CD14-positive monocyte (primary cell): ENCODE results near the gene ARL3. TPM values are rescaled to one million over a fixed set of nuclear protein-coding genes. Genes with fewer than 3 reads are reported as not detected.

Source experiments
- DNase-seq, 3 donors: peaks; one replicate each; pipeline ENCODE4 v3.0.0-alpha.2; 2011 to 2022
- H2AFZ ChIP-seq: 2 replicates; pipeline ENCODE4 v1.6.0; 2012; ENCODE audit warnings: mild to moderate bottlenecking, low read depth, low read length, inconsistent platforms; ENCODE audit not compliant: insufficient read depth, poor library complexity, severe bottlenecking
- H3K27ac ChIP-seq, 2 donors: 1 replicate in 1 of 2; 2 replicates in 1 of 2; pipeline ENCODE4 v1.5.1; 2012 to 2013; ENCODE audit warnings: low read length in 2 of 2, control low read depth in 1 of 2, inconsistent platforms in 1 of 2, low read depth in 1 of 2, mild to moderate bottlenecking in 1 of 2
- H3K27me3 ChIP-seq, 2 donors: one replicate each; pipeline versions ENCODE4 v1.6.0 to v1.6.1; 2011 to 2013; ENCODE audit warnings: low read length in 2 of 2; ENCODE audit not compliant: control insufficient read depth in 2 of 2, insufficient read depth in 2 of 2
- H3K36me3 ChIP-seq, 2 donors: replicated peaks in 1 of 2; 1 replicate in 1 of 2; 2 replicates in 1 of 2; pipeline versions ENCODE4 v1.5.1 to v1.6.1; 2012 to 2013; ENCODE audit warnings: low read length in 2 of 2, control low read depth in 1 of 2, inconsistent platforms in 1 of 2, mild to moderate bottlenecking in 1 of 2; ENCODE audit not compliant: insufficient read depth in 2 of 2, control insufficient read depth in 1 of 2
- H3K4me1 ChIP-seq, 2 donors: 1 replicate in 1 of 2; 2 replicates in 1 of 2; pipeline versions ENCODE4 v1.5.1 to v1.6.1; 2012 to 2013; ENCODE audit warnings: low read length in 2 of 2, control low read depth in 1 of 2, inconsistent platforms in 1 of 2, mild to moderate bottlenecking in 1 of 2, moderate library complexity in 1 of 2; ENCODE audit not compliant: insufficient read depth in 2 of 2, control insufficient read depth in 1 of 2
- H3K4me2 ChIP-seq: replicated peaks from 2 replicates; pipeline ENCODE3; 2012; ENCODE audit warnings: low read length, moderate library complexity, mild to moderate bottlenecking; ENCODE audit not compliant: poor library complexity, severe bottlenecking; ENCODE audit errors: extremely low read depth
- H3K4me3 ChIP-seq, 3 experiments: fragments of 200-600 bp in 1 of 3; sonication (generic) in 1 of 3; replicated peaks in 1 of 3; 1 replicate in 2 of 3; 2 replicates in 1 of 3; pipeline ENCODE4 v1.5.1; 2011 to 2013; ENCODE audit warnings: low read length in 3 of 3, mild to moderate bottlenecking in 3 of 3, control low read depth in 2 of 3, low read depth in 2 of 3, inconsistent platforms in 1 of 3, moderate library complexity in 1 of 3
- H3K79me2 ChIP-seq: 2 replicates; pipeline ENCODE4 v1.6.0; 2012; ENCODE audit warnings: mild to moderate bottlenecking, control low read depth, inconsistent platforms, low read length, moderate library complexity; ENCODE audit not compliant: insufficient read depth
- H3K9ac ChIP-seq: 2 replicates; pipeline ENCODE4 v1.6.0; 2017; ENCODE audit warnings: low read length, mild to moderate bottlenecking; ENCODE audit not compliant: insufficient read depth, poor library complexity, severe bottlenecking
- H3K9me3 ChIP-seq, 2 donors: replicated peaks in 1 of 2; 1 replicate in 1 of 2; 2 replicates in 1 of 2; pipeline versions ENCODE4 v1.5.1 to v1.6.1; 2012 to 2013; ENCODE audit warnings: low read length in 2 of 2, control low read depth in 1 of 2; ENCODE audit not compliant: control insufficient read depth in 1 of 2, insufficient read depth in 1 of 2
- H4K20me1 ChIP-seq: 2 replicates; pipeline ENCODE4 v1.6.0; 2012; ENCODE audit warnings: mild to moderate bottlenecking, low read length, control low read depth, moderate library complexity; ENCODE audit not compliant: insufficient read depth
- H3K27ac Mint-ChIP-seq, 7 donors: one replicate each; pipeline ENCODE4 v1.8.0; 2020; ENCODE audit warnings: mild to moderate bottlenecking in 7 of 7, mixed read lengths in 7 of 7, moderate library complexity in 6 of 7, inconsistent platforms in 2 of 7
- H3K27me3 Mint-ChIP-seq, 3 donors: one replicate each; pipeline ENCODE4 v1.8.0; 2021 to 2022; ENCODE audit warnings: low read depth in 3 of 3, mild to moderate bottlenecking in 3 of 3, mixed read lengths in 3 of 3, moderate library complexity in 3 of 3, inconsistent platforms in 1 of 3
- H3K36me3 Mint-ChIP-seq, 2 donors: one replicate each; pipeline ENCODE4 v1.8.0; 2020; ENCODE audit warnings: mixed read lengths in 2 of 2, inconsistent platforms in 1 of 2, mild to moderate bottlenecking in 1 of 2
- H3K4me1 Mint-ChIP-seq: one replicate; pipeline ENCODE4 v1.8.0; 2020; ENCODE audit warnings: mild to moderate bottlenecking, mixed read lengths
- H3K4me3 Mint-ChIP-seq, 2 donors: one replicate each; pipeline ENCODE4 v1.8.0; 2020; ENCODE audit warnings: mild to moderate bottlenecking in 2 of 2, mixed read lengths in 2 of 2, moderate library complexity in 1 of 2
- H3K9me3 Mint-ChIP-seq, 7 donors: one replicate each; pipeline ENCODE4 v1.8.0; 2020 to 2022; ENCODE audit warnings: mixed read lengths in 7 of 7, mild to moderate bottlenecking in 6 of 7, moderate library complexity in 6 of 7, inconsistent platforms in 2 of 7
- CTCF ChIP-seq: fragments of 200-600 bp; IDR thresholded peaks from one replicate; pipeline ENCODE4 v1.8.0; 2022; ENCODE audit warnings: antibody characterized with exemption, mild to moderate bottlenecking
- WGBS: methylation state at CpG from one replicate; pipeline ENCODE4 v1.1.5; 2013; ENCODE audit warnings: missing lambda C conversion rate; ENCODE audit not compliant: insufficient coverage; 5-methylcytosine and 5-hydroxymethylcytosine counted together
- intact Hi-C, 2 donors: fragments of 100-400 bp; cut with micrococcal nuclease; formaldehyde crosslinking; loops; one replicate each; pipeline versions ENCODE4 v1.15.0 to v1.15.1; 2023
- polyA plus RNA-seq, 3 donors: library from polyadenylated mRNA; depleted of rRNA in 1 of 3; unstranded in 2 of 3; stranded (reverse) in 1 of 3; fragments of 300-500 nt in 2 of 3; fragments of >200 nt in 1 of 3; fragmentation: Illumina TruSeq in 2 of 3; gene quantifications; 1 replicate in 2 of 3; 2 replicates in 1 of 3; pipeline ENCODE4 v1.2.3, GENCODE V29; 2012 to 2021

The ARL3 gene
- polyA plus RNA-seq, 3 donors: 2.8 to 6.3 (median 6.0) TPM

GRCh38 chr10:102674566-102674965 is 39.6 kb downstream of the ARL3 start:
- intact Hi-C loops: loop anchor here (2.0 kb wide), 1 partner anchor 28 kb away; no protein-coding TSS in a partner anchor
- peaks cover 83% of the 10 kb centered on the region for H3K4me1 Mint-ChIP-seq
- H3K4me2 ChIP-seq: peak overlapping the region; percentile 80
- DNase-seq: no peak
- H4K20me1 ChIP-seq: no peaks in the 10 kb centered on the region
- H3K4me3 ChIP-seq: peak overlapping the region; percentile 20 to 74 (median 45)
- no CpG with 5 or more reads among the region's 2 CpGs for WGBS
- H3K27me3 Mint-ChIP-seq: no peaks in the 10 kb centered on the region
- H3K36me3 ChIP-seq: no peaks in the 10 kb centered on the region
- peak overlapping the region; percentile 91 to 93 for H3K27ac ChIP-seq
- H3K9me3 Mint-ChIP-seq: no peaks in the 10 kb centered on the region
- H3K36me3 Mint-ChIP-seq: peaks cover 0 to 8% of the 10 kb centered on the region in 2 donors
- H3K9me3 ChIP-seq: no peaks in the 10 kb centered on the region
- H3K9ac ChIP-seq: peak overlapping the region; percentile 65
- TF ChIP-seq CTCF: no peak
- peaks cover 76 to 82% of the 10 kb centered on the region in 2 donors for H3K4me1 ChIP-seq
- no peak overlapping the region for H2AFZ ChIP-seq
- no peaks in the 10 kb centered on the region for H3K27me3 ChIP-seq
- peaks cover 7% of the 10 kb centered on the region for H3K79me2 ChIP-seq
- H3K27ac Mint-ChIP-seq: peak overlapping the region; percentile 98 to 100 (median 99)
- peak overlapping the region; percentile 85 to 90 for H3K4me3 Mint-ChIP-seq

- Mint-ChIP-seq H3K9me3 (no peaks in the 10 kb centered on the region), H3K4me1 (peaks cover 81% of the 10 kb centered on the region), H3K27me3 (no peaks in the 10 kb centered on the region), H3K4me3 (peak overlapping the region; percentile 85 to 90), H3K27ac (peak overlapping the region; percentile 98 to 100 (median 99)), H3K36me3 (peaks cover 0 to 8% of the 10 kb centered on the region in 2 donors)
- peak overlapping the region; percentile 91 to 93 for H3K27ac ChIP-seq
- H3K9me3 ChIP-seq: no peaks in the 10 kb centered on the region
- peak; percentile 74 to 78 (median 78) for DNase-seq
- peak overlapping the region; percentile 70 for H2AFZ ChIP-seq
- 0% methylated on average over 6 of the region's 19 CpGs for whole genome bisulfite sequencing
- no peak for TF ChIP-seq CTCF
- peaks cover 7% of the 10 kb centered on the region for H3K79me2 ChIP-seq
- no peaks in the 10 kb centered on the region for H3K27me3 ChIP-seq
- H3K4me3 ChIP-seq: peak overlapping the region; percentile 20 to 74 (median 45)
- H3K4me1 ChIP-seq: peaks cover 73 to 79% of the 10 kb centered on the region in 2 donors
- no peaks in the 10 kb centered on the region for H3K36me3 ChIP-seq
- no peaks in the 10 kb centered on the region for H4K20me1 ChIP-seq
- intact Hi-C loops: loop anchor here (2.0 kb wide), 1 partner anchor 27 kb away; no protein-coding TSS in a partner anchor
- H3K4me2 ChIP-seq: peak overlapping the region; percentile 80
- peak overlapping the region; percentile 65 for H3K9ac ChIP-seq
These were observed 40.2 kb downstream of the ARL3 start for GRCh38 chr10:102673819-102674511.
